ENCODE data around the gene NTN1.

The NTN1 gene

DNA sequence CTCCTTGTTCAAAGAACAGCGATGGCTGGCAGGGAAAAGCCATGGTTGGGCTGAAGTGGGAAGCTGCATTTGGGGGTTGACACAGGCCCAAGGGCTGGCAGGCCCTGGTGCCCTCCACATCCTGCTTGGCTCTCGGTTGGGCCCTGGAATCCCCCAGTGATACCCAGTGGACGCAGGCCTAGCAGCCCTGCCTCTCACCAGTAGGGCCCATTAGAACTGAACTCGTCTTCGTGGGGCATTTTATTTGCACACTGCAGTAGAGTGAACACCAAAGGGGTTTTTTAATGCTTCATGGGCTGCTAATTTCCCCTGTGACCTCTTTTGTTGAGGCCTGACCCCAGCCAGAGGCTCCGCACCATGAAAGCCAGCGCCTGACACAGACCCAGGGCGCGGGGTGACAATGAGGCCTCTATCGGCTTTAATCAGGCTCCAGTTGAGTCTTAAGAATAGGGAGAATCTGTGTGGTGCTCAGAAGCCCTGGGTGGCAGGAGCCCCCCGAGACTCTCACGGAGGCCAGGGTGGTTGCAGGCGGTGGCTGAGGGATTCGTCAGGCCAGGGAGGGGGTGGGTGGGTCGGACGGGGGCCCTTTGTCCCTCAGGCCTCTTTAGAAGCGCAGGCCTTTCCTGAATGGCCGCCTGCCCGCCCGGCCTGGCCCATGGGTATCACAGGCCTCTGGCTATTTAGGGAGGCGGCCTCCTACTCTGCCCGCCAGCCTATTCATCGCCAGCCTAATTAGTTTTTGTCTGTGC lies 199.3 kb downstream of the NTN1 start:
- no peak for DNase-seq (ENCODE audit: extremely low read depth, low read depth)
- TF ChIP-seq, protein P1, sequence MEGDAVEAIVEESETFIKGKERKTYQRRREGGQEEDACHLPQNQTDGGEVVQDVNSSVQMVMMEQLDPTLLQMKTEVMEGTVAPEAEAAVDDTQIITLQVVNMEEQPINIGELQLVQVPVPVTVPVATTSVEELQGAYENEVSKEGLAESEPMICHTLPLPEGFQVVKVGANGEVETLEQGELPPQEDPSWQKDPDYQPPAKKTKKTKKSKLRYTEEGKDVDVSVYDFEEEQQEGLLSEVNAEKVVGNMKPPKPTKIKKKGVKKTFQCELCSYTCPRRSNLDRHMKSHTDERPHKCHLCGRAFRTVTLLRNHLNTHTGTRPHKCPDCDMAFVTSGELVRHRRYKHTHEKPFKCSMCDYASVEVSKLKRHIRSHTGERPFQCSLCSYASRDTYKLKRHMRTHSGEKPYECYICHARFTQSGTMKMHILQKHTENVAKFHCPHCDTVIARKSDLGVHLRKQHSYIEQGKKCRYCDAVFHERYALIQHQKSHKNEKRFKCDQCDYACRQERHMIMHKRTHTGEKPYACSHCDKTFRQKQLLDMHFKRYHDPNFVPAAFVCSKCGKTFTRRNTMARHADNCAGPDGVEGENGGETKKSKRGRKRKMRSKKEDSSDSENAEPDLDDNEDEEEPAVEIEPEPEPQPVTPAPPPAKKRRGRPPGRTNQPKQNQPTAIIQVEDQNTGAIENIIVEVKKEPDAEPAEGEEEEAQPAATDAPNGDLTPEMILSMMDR (IDR thresholded peaks at IDR 0.05; ENCODE audit: low read depth, low read length), result no peak

GRCh38 chr17:9221147-9221921 lies 200.0 kb downstream of the NTN1 start:
- TF ChIP-seq, protein P1 (IDR thresholded peaks at IDR 0.05; ENCODE audit: low read depth, low read length), result no peak

DNA sequence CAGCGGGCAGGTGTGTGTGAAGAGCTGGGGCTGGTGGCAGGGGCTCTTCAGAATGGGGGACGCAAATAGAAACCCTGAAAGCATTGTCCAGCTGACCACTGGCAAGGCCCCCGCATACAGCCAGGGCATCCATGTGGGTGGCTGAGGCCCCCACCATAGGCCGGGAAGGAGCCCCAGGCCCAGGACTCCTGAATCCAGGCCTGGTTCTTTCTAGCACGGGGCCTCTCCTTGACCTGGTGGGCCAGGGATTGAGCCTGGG lies 200.5 kb downstream of the NTN1 start:
- TF ChIP-seq, protein P1 (IDR thresholded peaks at IDR 0.05; ENCODE audit: low read depth, low read length), result no peak
- no peak for DNase-seq (ENCODE audit: extremely low read depth, low read depth)

More at GRCh38 chr17:9221147-9221921, 200.0 kb downstream of the NTN1 start:
- DNase-seq (ENCODE audit: extremely low read depth, low read depth), result no peak

DNA sequence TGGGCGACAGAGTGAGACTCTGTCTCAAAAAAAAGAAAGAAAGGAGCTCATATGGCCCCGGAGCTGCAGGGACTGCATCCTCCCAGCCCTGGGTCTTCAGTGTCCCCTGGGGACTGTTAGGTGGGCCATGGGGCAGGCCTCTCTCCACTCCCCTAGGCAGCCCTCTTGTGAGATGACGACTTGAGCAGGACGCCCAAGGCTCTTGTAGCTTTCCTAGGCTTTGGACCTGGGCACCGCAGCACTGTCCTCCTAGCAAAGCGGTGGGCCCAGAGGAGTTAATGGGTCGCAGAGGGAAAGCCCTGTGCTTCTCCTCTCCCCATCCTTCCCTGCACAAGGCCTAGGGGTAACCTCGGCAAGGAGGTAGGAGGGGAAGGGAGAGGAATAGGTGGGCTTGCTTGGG lies 202.2 kb downstream of the NTN1 start:
- TF ChIP-seq, protein P1 (IDR thresholded peaks at IDR 0.05; ENCODE audit: low read depth, low read length), result no peak
- no peak for DNase-seq (ENCODE audit: extremely low read depth, low read depth)

DNA sequence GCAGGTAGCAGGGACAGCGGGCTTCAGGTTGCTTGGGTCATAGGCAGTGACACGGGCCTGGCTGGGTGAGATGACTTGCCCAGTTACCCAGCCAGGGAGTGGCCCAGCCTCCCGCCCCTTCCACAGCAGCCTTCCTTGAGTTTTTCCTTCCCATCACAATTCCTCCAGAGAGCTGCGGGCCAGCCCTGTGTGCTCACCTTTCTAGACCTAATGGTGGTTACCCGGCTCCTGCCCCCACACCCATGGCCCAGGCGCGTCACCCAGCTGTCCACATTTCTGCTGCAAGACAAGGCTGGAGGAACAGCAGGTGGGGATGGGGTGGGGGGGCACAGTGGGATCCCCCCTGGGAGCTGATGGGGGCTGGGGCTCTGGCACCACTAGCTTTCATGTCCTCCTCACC lies 203.2 kb downstream of the NTN1 start:
- TF ChIP-seq, protein P1 (IDR thresholded peaks at IDR 0.05; ENCODE audit: low read depth, low read length), result no peak
- DNase-seq (ENCODE audit: extremely low read depth, low read depth), result no peak

DNA sequence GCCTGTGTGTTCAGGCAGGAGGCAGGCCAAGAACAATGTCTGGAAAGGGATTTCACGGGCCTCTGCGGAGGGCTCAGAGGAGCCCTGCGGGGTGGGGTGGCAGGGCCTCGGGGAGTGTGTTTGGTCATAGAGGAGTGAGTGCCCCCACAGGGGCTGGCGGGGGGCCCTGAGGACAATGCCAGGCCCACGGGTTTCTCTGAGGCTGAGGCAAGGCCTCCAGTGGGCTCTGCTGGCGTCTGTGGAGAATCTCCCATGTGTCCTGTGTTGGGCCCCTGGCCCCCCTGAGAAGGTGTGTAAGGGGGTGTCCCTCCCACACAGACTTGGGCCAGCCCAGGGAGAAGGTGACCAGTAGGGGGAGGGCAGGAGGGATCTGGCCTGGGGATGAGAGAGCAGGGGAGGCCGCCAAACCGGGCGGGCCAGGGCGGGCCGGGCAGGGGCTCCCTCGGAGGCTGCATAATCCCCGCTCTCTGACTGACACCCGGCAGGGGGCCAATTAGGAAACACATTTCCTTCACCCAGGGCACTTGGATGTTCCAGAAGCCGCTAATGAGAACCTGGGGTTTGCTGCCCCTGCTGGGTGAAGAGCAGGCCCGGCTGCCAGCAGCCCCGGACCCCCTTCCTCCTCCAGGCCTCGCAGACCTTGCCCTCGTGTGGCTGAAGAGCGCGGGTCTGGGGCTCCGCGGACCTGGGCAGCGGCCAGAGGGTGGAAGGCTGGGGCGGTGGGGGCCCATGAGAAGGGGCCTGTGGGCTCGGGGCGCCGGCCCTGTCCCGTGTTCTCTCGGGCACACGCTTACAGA lies 204.2 kb downstream of the NTN1 start:
- DNase-seq (ENCODE audit: extremely low read depth, low read depth), result no peak
- TF ChIP-seq, protein P1 (IDR thresholded peaks at IDR 0.05; ENCODE audit: low read depth, low read length), result no peak
